ENCODE results near the gene MBOAT1.
"Not testable (repeated sequence)": the region's sequence is repeated elsewhere in the genome, so short reads cannot be mapped to it uniquely, and the experiment has no call there.

GRCh38 chr6:20179287-20180045, 32.8 kb downstream of the MBOAT1 start:
- TF ChIP-seq CTCF (IDR thresholded peaks at IDR 0.05 in 4 of 5, conservative IDR thresholded peaks at IDR 0.05 in 1 of 5); POLR2A (IDR thresholded peaks at IDR 0.05): not testable (repeated sequence)

All from gastrocnemius medialis (tissue), 4 donors.